ENCODE results near the gene CAPN3.

CAPN3 gene

GRCh38 chr15:42353061-42353460 is 6.2 kb upstream of the CAPN3 start:
- Histone ChIP-seq H2AFZ (ENCODE audit: low read length) (no peak overlapping the region), H3K9me2 (replicated peaks; ENCODE audit: insufficient read depth, low read length) (no peaks in the 10 kb centered on the region), H3K9me3 (replicated peaks; ENCODE audit: insufficient read depth, low read length) (no peaks in the 10 kb centered on the region), H3F3A (ENCODE audit: insufficient read depth, low read length) (no peaks in the 10 kb centered on the region), H3K4me2 (ENCODE audit: low read depth, low read length) (no peak overlapping the region), H4K20me1 (ENCODE audit: insufficient read depth, low read length) (no peaks in the 10 kb centered on the region), H3K4me3 (ENCODE audit: low read length) (no peak overlapping the region), H3K27ac (ENCODE audit: low read length) (no peak overlapping the region), H3K27me3 (replicated peaks; ENCODE audit: insufficient read depth, low read length) (no peaks in the 10 kb centered on the region), H3K79me2 (ENCODE audit: low read length) (no peaks in the 10 kb centered on the region), H3K4me1 (ENCODE audit: low read length) (no peaks in the 10 kb centered on the region), H3K36me3 (replicated peaks; ENCODE audit: insufficient read depth, low read length) (no peaks in the 10 kb centered on the region), H3K9ac (ENCODE audit: low read length) (no peak overlapping the region)
- no peak for DNase-seq
- TF ChIP-seq EZH2 (optimal IDR thresholded peaks at IDR 0.05; ENCODE audit: low read depth, low read length) (no peak), EZH2phosphoT487 (IDR thresholded peaks at IDR 0.05; ENCODE audit: low read length) (no peak), CTCF (IDR thresholded peaks at IDR 0.05; ENCODE audit: low read length) (no peak)

GRCh38 chr15:42354824-42355223 is 4.5 kb upstream of the CAPN3 start:
- DNase-seq = no peak
- H3K9me3 ChIP-seq (replicated peaks; ENCODE audit: insufficient read depth, low read length) = no peaks in the 10 kb centered on the region
- no peaks in the 10 kb centered on the region for H3F3A ChIP-seq (ENCODE audit: insufficient read depth, low read length)
- no peaks in the 10 kb centered on the region for H3K36me3 ChIP-seq (replicated peaks; ENCODE audit: insufficient read depth, low read length)
- H3K4me3 ChIP-seq (ENCODE audit: low read length) = no peak overlapping the region
- H3K9me2 ChIP-seq (replicated peaks; ENCODE audit: insufficient read depth, low read length) = no peaks in the 10 kb centered on the region
- no peak overlapping the region for H3K9ac ChIP-seq (ENCODE audit: low read length)
- no peak for TF ChIP-seq CTCF (IDR thresholded peaks at IDR 0.05; ENCODE audit: low read length)
- TF ChIP-seq EZH2 (optimal IDR thresholded peaks at IDR 0.05; ENCODE audit: low read depth, low read length) = no peak
- no peak for TF ChIP-seq EZH2phosphoT487 (IDR thresholded peaks at IDR 0.05; ENCODE audit: low read length)
- no peaks in the 10 kb centered on the region for H4K20me1 ChIP-seq (ENCODE audit: insufficient read depth, low read length)
- H3K79me2 ChIP-seq (ENCODE audit: low read length) = no peaks in the 10 kb centered on the region
- no peak overlapping the region for H3K4me2 ChIP-seq (ENCODE audit: low read depth, low read length)
- no peak overlapping the region for H2AFZ ChIP-seq (ENCODE audit: low read length)
- no peak overlapping the region for H3K27ac ChIP-seq (ENCODE audit: low read length)
- no peaks in the 10 kb centered on the region for H3K4me1 ChIP-seq (ENCODE audit: low read length)
- no peaks in the 10 kb centered on the region for H3K27me3 ChIP-seq (replicated peaks; ENCODE audit: insufficient read depth, low read length)

GRCh38 chr15:42355291-42355690 is 4.0 kb upstream of the CAPN3 start:
- H3K27ac ChIP-seq (ENCODE audit: low read length) = no peak overlapping the region
- H3F3A ChIP-seq (ENCODE audit: insufficient read depth, low read length) = no peaks in the 10 kb centered on the region
- no peaks in the 10 kb centered on the region for H3K9me2 ChIP-seq (replicated peaks; ENCODE audit: insufficient read depth, low read length)
- H2AFZ ChIP-seq (ENCODE audit: low read length) = no peak overlapping the region
- no peaks in the 10 kb centered on the region for H3K4me1 ChIP-seq (ENCODE audit: low read length)
- no peaks in the 10 kb centered on the region for H3K27me3 ChIP-seq (replicated peaks; ENCODE audit: insufficient read depth, low read length)
- no peaks in the 10 kb centered on the region for H3K79me2 ChIP-seq (ENCODE audit: low read length)
- no peak overlapping the region for H3K4me3 ChIP-seq (ENCODE audit: low read length)
- no peaks in the 10 kb centered on the region for H3K9me3 ChIP-seq (replicated peaks; ENCODE audit: insufficient read depth, low read length)
- DNase-seq = no peak
- no peaks in the 10 kb centered on the region for H3K36me3 ChIP-seq (replicated peaks; ENCODE audit: insufficient read depth, low read length)
- TF ChIP-seq EZH2 (optimal IDR thresholded peaks at IDR 0.05; ENCODE audit: low read depth, low read length) (no peak), EZH2phosphoT487 (IDR thresholded peaks at IDR 0.05; ENCODE audit: low read length) (no peak), CTCF (IDR thresholded peaks at IDR 0.05; ENCODE audit: low read length) (no peak)
- H3K9ac ChIP-seq (ENCODE audit: low read length) = no peak overlapping the region
- H4K20me1 ChIP-seq (ENCODE audit: insufficient read depth, low read length) = no peaks in the 10 kb centered on the region
- H3K4me2 ChIP-seq (ENCODE audit: low read depth, low read length) = no peak overlapping the region

Measured in MM.1S (cell line).